ENCODE measurements around the gene RABEP2.
A peak's percentile ranks its signal among the peaks of the same experiment; 100 is the strongest.
"Not testable (repeated sequence)": the region's sequence is repeated elsewhere in the genome, so short reads cannot be mapped to it uniquely, and the experiment has no call there.

Gene RABEP2, protein sequence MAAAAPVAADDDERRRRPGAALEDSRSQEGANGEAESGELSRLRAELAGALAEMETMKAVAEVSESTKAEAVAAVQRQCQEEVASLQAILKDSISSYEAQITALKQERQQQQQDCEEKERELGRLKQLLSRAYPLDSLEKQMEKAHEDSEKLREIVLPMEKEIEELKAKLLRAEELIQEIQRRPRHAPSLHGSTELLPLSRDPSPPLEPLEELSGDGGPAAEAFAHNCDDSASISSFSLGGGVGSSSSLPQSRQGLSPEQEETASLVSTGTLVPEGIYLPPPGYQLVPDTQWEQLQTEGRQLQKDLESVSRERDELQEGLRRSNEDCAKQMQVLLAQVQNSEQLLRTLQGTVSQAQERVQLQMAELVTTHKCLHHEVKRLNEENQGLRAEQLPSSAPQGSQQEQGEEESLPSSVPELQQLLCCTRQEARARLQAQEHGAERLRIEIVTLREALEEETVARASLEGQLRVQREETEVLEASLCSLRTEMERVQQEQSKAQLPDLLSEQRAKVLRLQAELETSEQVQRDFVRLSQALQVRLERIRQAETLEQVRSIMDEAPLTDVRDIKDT

GRCh38 chr16:28924762-28925385, at the start of gene RABEP2:
RABEP2 (minus strand) TSS chr16:28925238; CDS start chr16:28925163, 75 bp downstream.
- DNase-seq: peak; percentile 98

- DNase-seq: peak; percentile 98
Measured at GRCh38 chr16:28974437-28975157, 49.6 kb upstream of the RABEP2 start, which contains the start of gene SPNS1. SPNS1 (plus strand) TSS chr16:28974778; CDS start chr16:28975152, 374 bp downstream.

DNA sequence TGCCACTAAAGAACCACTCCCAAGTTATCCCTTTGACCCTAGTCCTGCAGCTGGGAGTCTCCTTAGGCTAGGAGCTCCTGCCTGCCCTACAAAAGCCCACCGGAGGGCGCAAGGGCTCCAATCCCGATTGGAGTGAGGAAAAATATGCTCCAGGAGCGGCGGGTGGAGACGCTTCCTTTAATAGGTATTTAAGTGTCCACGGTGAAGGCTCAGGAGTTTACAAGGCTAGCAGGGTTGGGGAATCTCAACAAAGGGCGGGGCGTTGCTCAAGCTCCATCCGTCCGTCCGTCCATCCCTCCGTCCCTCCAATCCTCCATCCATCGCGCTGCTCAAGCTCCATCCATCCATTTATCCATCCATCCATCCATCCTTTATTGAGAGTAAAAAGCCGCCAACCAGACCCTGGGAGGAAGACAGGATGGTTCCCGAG, 49.0 kb upstream of the RABEP2 start:
- peak; percentile 89 for DNase-seq

GRCh38 chr16:28969696-28970095, 44.7 kb upstream of the RABEP2 start:
- not testable (repeated sequence) for DNase-seq

GRCh38 chr16:28967156-28967555, 42.1 kb upstream of the RABEP2 start:
- DNase-seq: no peak

DNA sequence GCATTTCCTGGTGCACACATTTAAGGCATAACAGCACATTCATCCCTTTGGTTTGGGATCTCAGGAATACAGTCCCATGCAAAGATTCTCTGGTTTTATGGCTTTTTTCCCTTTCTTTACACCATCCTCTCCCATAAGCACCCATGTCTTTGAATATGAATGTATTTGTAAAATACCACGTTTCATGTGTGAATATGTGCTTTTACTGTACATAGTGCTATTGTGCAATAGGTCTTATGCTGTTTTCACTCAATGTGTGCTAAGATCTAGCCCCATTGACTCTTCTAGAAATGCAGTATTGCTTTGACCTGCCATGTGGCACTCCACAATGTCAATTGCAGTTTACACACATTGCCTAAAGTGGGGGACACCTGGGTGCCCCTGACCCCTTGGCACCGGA, 39.5 kb upstream of the RABEP2 start:
- no peak for DNase-seq

DNA sequence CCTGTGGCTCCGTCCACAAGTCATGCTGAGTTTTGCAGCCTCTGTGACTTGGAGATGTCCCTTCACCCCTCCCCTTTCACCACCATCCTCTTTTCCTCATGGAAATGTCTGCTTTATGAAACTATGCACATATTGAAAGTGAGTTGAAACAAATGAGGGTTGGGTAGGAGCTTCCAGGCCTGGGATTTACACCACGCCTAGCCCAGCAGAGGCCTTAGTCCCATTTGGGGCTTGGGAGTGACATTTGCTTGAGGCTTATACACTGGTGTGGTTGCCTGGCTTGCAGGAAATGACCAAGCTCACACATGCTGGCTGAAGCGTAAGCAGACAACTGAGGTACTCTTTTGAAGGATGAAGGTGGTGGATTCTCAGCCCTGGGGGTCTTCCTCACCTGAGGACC, 39.0 kb upstream of the RABEP2 start:
- DNase-seq: no peak

DNA sequence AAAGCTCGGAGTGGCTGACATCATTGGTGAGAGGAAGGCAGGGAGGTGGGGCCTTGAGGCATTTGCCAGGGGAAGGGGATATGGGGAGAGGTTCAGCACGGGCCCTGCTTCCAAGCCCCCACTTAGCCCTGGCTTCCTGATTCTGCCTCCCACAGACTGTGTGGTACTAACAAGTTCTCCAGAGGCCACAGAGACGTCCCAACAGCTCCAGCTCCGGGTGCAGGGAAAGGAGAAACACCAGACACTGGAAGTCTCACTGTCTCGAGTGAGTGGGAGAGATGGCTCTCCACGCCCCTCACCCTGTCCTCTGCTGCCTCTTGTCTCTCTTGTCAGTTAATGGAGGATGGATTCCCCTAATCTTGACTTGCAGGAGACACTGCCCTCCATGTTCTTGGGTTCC, 33.8 kb upstream of the RABEP2 start:
- DNase-seq: no peak

DNA sequence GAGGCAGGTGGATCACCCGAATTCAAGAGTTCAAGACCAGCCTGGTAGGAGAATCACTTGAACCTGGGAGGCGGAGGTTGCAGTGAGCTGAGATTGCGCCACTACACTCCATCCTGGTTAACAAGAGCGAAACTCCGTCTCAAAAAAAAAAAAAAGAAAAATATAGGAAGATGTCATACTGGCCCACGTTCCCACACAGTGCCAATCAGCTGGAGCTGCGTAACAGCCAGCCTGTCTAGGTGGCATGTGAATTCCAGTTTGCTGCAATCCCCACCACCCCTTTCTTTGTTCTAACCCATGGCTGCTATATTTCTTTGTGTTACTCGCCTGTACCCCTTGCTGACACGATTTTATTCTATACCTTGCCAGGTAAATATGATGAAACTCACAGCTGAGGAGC, 33.2 kb upstream of the RABEP2 start:
- no peak for DNase-seq

- no peak for DNase-seq
Measured at GRCh38 chr16:28951410-28951943, 26.4 kb upstream of the RABEP2 start.

- peak; percentile 100 for DNase-seq
Measured at GRCh38 chr16:28950648-28951409, 25.8 kb upstream of the RABEP2 start, which contains the start of gene NFATC2IP. NFATC2IP (plus strand) TSS chr16:28950937; CDS start chr16:28951012, 75 bp downstream.

DNA sequence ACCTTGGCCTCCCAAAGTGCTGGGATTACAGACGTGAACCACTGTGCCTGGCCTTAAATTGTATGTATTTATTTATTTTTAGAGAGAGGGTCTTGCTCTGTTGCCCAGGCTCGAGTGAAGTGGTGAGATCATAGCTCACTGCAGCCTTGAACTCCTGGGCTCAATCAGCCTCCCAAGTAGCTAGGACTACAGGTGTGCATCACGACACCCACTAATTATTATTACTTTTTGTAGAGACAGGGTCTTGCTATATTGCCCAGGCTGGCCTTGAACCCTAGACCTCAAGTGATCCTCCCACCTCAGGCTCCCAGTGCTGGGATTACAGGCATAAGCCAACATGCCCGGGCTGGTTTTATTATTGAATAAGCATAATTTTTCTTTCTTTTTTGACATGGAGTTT, 21.6 kb upstream of the RABEP2 start:
- no peak for DNase-seq

- no peak for DNase-seq
Measured at GRCh38 chr16:28943281-28943680, 18.2 kb upstream of the RABEP2 start.

- DNase-seq: not testable (repeated sequence)
Measured at GRCh38 chr16:28939825-28940224, 14.8 kb upstream of the RABEP2 start.

GRCh38 chr16:28938721-28939120, 13.7 kb upstream of the RABEP2 start:
- no peak for DNase-seq

- no peak for DNase-seq
Measured at GRCh38 chr16:28937222-28937876, 12.3 kb upstream of the RABEP2 start.

DNA sequence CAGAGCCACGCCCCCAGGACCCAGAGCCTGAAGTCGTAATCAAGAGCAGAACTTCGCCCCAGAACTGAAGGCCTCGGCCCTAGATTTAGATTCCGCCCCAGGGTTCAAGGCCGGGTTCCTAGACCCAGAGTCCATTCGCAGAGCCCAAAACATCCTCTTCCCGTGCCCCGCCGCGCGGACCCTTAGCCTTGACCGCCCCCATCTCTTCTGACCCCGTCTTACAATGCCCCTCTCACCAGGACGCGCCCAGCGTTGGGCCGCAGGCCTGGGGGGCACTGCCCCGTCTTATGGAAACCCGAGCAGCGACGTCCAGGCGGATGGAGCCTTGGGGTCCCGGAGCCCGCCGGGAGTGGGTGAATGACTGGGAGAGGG, 11.7 kb upstream of the RABEP2 start:
- no peak for DNase-seq

DNA sequence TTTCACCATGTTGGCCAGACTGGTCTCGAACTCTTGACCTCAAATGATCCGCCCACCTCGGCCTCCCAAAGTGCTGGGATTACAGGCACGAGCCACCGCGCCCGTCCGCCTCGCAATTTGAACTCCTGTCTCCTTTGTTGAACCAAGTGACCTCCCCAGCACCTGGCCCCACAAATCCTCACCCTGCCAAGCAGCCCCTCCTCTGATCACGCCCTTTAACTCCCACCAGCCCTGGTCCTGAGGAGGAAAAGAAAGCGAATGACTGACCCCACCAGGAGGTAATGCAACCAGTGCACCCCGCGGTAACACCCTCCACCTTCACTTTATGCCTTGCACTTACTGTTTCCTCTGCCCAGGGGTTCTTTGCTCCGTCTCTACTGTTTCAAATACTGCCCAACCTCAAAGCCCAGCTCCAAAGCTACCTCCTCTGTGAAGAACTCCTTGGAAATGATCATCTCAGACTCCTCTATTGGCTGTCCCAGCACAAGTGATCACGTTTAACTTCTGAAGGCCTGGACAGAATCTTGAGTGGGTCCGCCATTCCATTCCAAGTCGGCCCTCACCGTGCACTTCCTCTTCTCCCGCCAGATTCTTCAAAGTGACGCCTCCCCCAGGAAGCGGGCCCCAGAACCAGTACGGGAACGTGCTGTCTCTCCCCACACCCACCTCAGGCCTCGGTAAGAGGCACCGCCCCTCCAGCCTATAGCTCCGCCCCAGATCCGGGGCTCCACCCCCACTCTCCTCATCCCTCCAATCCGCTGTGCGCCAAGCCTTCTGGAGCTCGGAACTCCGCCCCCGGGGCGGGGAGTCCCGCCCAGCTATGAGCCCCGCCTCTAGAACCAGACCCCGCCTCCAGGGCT, 11.1 kb upstream of the RABEP2 start:
- peak; percentile 70 for DNase-seq

- no peak for DNase-seq
Measured at GRCh38 chr16:28935346-28935745, 10.3 kb upstream of the RABEP2 start.

GRCh38 chr16:28933171-28933570, 8.1 kb upstream of the RABEP2 start:
- no peak for DNase-seq

Measured in eye (tissue), 1 donor.